HepG2 (cell line): ENCODE measurements around the gene KRTAP12-2. TPM values are rescaled to one million over a fixed set of nuclear protein-coding genes. Genes with fewer than 3 reads are reported as not detected.

ENCODE experiments used
- ATAC-seq: fragments of 200-7000 bp; cut with Tn5 transposase; 3 replicates; pipeline ENCODE4 v1.9.1; 2020; ENCODE audit warnings: mild to moderate bottlenecking, moderate library complexity
- BruUV-seq: library from RNA; stranded (reverse); fragments of 400-500 nt; replicated peaks from 2 replicates; lab custom pipeline; 2021; lab: Mats Ljungman, UMichigan
- CTCF ChIA-PET: fragments of 300-600 bp; formaldehyde crosslinking; extraction: SDS; loops from one replicate; lab custom pipeline; 2021; ENCODE audit warnings: low total read pairs, inconsistent platforms, low intra/inter-chr PET ratio; lab: Yijun Ruan, JAX
- POLR2A ChIA-PET: fragments of 350-600 bp; sonication (Branson Sonifier 250); formaldehyde crosslinking; loops from one replicate; lab custom pipeline; 2020; ENCODE audit warnings: antibody characterized with exemption, inconsistent platforms; lab: Yijun Ruan, JAX
- DNase-seq: peaks from one replicate; pipeline ENCODE4 v3.0.0-alpha.2; 2015; ENCODE audit warnings: low spot score
- FAIRE-seq: peaks from 3 replicates; lab custom pipeline; 2011; peaks lifted over from hg19 to GRCh38; lab: Jason Lieb, UNC
- H2AFZ ChIP-seq: one replicate; pipeline ENCODE4 v1.6.1; 2011; ENCODE audit warnings: low read length, inconsistent platforms
- H3K27ac ChIP-seq: fragments of 300-600 bp; 3 replicates; pipeline ENCODE4 v1.8.0; 2011; ENCODE audit warnings: mixed run types, mild to moderate bottlenecking, mixed read lengths, low read length, inconsistent platforms; ENCODE audit not compliant: insufficient read depth; ENCODE audit errors: extremely low read length
- H3K27me3 ChIP-seq, 2 experiments: fragments of 200-600 bp in 1 of 2; 2 replicates in 1 of 2; 3 replicates in 1 of 2; pipeline versions ENCODE4 v1.6.0 to v1.8.0; 2011; ENCODE audit warnings: low read length in 2 of 2, mild to moderate bottlenecking in 2 of 2, moderate library complexity in 2 of 2, inconsistent platforms in 1 of 2; ENCODE audit not compliant: insufficient read depth in 2 of 2, control insufficient read depth in 1 of 2
- H3K36me3 ChIP-seq, 2 experiments: fragments of 200-600 bp in 1 of 2; replicated peaks in 1 of 2; 2 replicates in 1 of 2; 3 replicates in 1 of 2; pipeline versions ENCODE4 v1.5.1 to v1.8.0; 2011; ENCODE audit warnings: low read length in 2 of 2, inconsistent platforms in 1 of 2; ENCODE audit not compliant: insufficient read depth in 2 of 2, control insufficient read depth in 1 of 2
- H3K4me1 ChIP-seq: 2 replicates; pipeline ENCODE4 v1.5.1; 2012; ENCODE audit warnings: low read length, inconsistent platforms; ENCODE audit not compliant: insufficient read depth
- H3K4me2 ChIP-seq: 2 replicates; pipeline ENCODE4 v1.6.0; 2011; ENCODE audit warnings: low read depth, low read length, inconsistent platforms
- H3K4me3 ChIP-seq, 3 experiments: fragments of 200-600 bp in 1 of 3; sonication (generic), shearing (Covaris generic) in 1 of 3; replicated peaks in 1 of 3; 2 replicates each; pipeline ENCODE4 v1.5.1; 2011 to 2016; ENCODE audit warnings: low read length in 3 of 3, inconsistent platforms in 2 of 3, low read depth in 2 of 3, mild to moderate bottlenecking in 2 of 3, control low read depth in 1 of 3, mixed read lengths in 1 of 3; ENCODE audit not compliant: insufficient read depth in 1 of 3
- H3K79me2 ChIP-seq: one replicate; pipeline ENCODE4 v1.6.1; 2011; ENCODE audit warnings: low read length, inconsistent platforms; ENCODE audit not compliant: insufficient read depth
- H3K9ac ChIP-seq: 2 replicates; pipeline ENCODE4 v1.6.0; 2011; ENCODE audit warnings: mild to moderate bottlenecking, low read depth, low read length, inconsistent platforms; ENCODE audit not compliant: insufficient read depth
- H3K9me3 ChIP-seq: 2 replicates; pipeline ENCODE4 v1.5.1; 2012; ENCODE audit warnings: mild to moderate bottlenecking, low read length
- H4K20me1 ChIP-seq: 2 replicates; pipeline ENCODE4 v1.6.0; 2011; ENCODE audit warnings: inconsistent platforms, mild to moderate bottlenecking, low read length, moderate library complexity; ENCODE audit not compliant: insufficient read depth
- CEBPB ChIP-seq: IDR thresholded peaks from 2 replicates; pipeline ENCODE4 v1.6.1; 2011; ENCODE audit warnings: low read depth, low read length, improper control_type of control experiment, borderline replicate concordance
- HES4 ChIP-seq: sonication (generic); formaldehyde crosslinking; IDR thresholded peaks from 2 replicates; pipeline ENCODE4 v1.9.0; 2021; ENCODE audit warnings: mild to moderate bottlenecking, missing genetic modification reagents, borderline replicate concordance
- MNT ChIP-seq: fragments of 450-650 bp; IDR thresholded peaks from 2 replicates; pipeline ENCODE4 v1.6.1; 2016
- REST ChIP-seq, 2 experiments: IDR thresholded peaks; 2 replicates each; pipeline ENCODE4 v1.6.1; 2011 to 2012; ENCODE audit warnings: low read length in 2 of 2, borderline replicate concordance in 1 of 2, low read depth in 1 of 2, mild to moderate bottlenecking in 1 of 2, moderate library complexity in 1 of 2
- SALL2 ChIP-seq: sonication (generic); formaldehyde crosslinking; IDR thresholded peaks from 2 replicates; pipeline ENCODE4 v1.8.1; 2023; ENCODE audit warnings: mild to moderate bottlenecking, missing genetic modification reagents, inconsistent platforms
- ZMAT5 ChIP-seq: sonication (generic); formaldehyde crosslinking; IDR thresholded peaks from 2 replicates; pipeline ENCODE4 v1.5.0; 2020; ENCODE audit warnings: mild to moderate bottlenecking, low read depth, missing genetic modification reagents, borderline replicate concordance
- ZNF136 ChIP-seq: sonication (generic); formaldehyde crosslinking; IDR thresholded peaks from 2 replicates; pipeline ENCODE4 v1.8.1; 2022; ENCODE audit warnings: low read depth, mild to moderate bottlenecking, moderate library complexity, missing genetic modification reagents
- ZNF83 ChIP-seq: sonication (generic); formaldehyde crosslinking; IDR thresholded peaks from 2 replicates; pipeline ENCODE4 v1.4.0; 2020; ENCODE audit warnings: missing genetic modification reagents, mild to moderate bottlenecking, borderline replicate concordance
- WGBS: methylation state at CpG from one replicate; pipeline ENCODE4 v1.1.6; 2017; ENCODE audit warnings: low lambda C conversion rate; 5-methylcytosine and 5-hydroxymethylcytosine counted together
- in situ Hi-C: cut with HindIII; loops from 2 replicates; pipeline ENCODE4 v1.10.0; 2017; ENCODE audit warnings: low pct_unique_long_range_greater_than_20kb; ENCODE audit not compliant: extremely low pct_ligation_motif_present
- intact Hi-C: fragments of 100-400 bp; cut with micrococcal nuclease; formaldehyde crosslinking; loops from one replicate; pipeline ENCODE4 v1.10.0; 2022; ENCODE audit not compliant: unreplicated experiment
- polyA plus RNA-seq, 8 experiments: library from polyadenylated mRNA; depleted of rRNA in 3 of 8; stranded (reverse) in 7 of 8; unstranded in 1 of 8; fragments of >200 nt; fragmentation: Illumina TruSeq in 4 of 8; extraction: Trizol in 4 of 8; gene quantifications; 2 replicates each; pipeline versions ENCODE4 v1.2.1 to v1.2.3, GENCODE V29; 2011 to 2016; ENCODE audit warnings: low read depth in 4 of 8, missing spikeins in 1 of 8, mixed read lengths in 1 of 8; ENCODE audit not compliant: insufficient read depth in 1 of 8
- total RNA-seq, 5 experiments: library from RNA; depleted of rRNA; stranded (reverse); fragments of >200 nt; fragmentation: Illumina TruSeq; extraction: Trizol; gene quantifications; 2 replicates each; pipeline ENCODE4 v1.2.3, GENCODE V29; 2016; ENCODE audit warnings: low read depth in 1 of 5

KRTAP12-2 gene
- total and polyA plus RNA-seq, 2 of the 13 experiments (the other 11 are each of a cell fraction or from before 2014, with no cell fraction given) = not detected

- TF ChIP-seq HES4 (CRISPR knock-in tag) (0 out of 2 replicates have a peak, but pooled peaks have one; percentile 2), ZNF136 (CRISPR knock-in tag) (no peak)
- TF ChIP-seq, all 625 proteins: peak for 1
- CTCF ChIA-PET = no interaction called here
These were observed 15.6 kb downstream of the KRTAP12-2 start for GRCh38 chr21:44650973-44651675.

GRCh38 chr21:44650265-44650972 lies 16.3 kb downstream of the KRTAP12-2 start:
- ATAC-seq = no peak
- 54% methylated on average over 14 of the region's 20 CpGs for WGBS
- POLR2A ChIA-PET = no interaction called here
- TF ChIP-seq CEBPB = peak; percentile 39; the same call in 1 of the 2 replicates
- TF ChIP-seq ZMAT5 (CRISPR knock-in tag) = no peak
- TF ChIP-seq HES4 (CRISPR knock-in tag) = 0 out of 2 replicates have a peak, but pooled peaks have one; percentile 29
- TF ChIP-seq ZNF83 = no peak
- peak; percentile 68 for TF ChIP-seq MNT
- no peak for TF ChIP-seq REST (IDR thresholded peaks at IDR 0.05; ENCODE audit: borderline replicate concordance in 1 of 2, low read depth in 1 of 2, low read length in 2 of 2)
- no peak for TF ChIP-seq SALL2 (CRISPR knock-in tag)

More at GRCh38 chr21:44650973-44651675, 15.6 kb downstream of the KRTAP12-2 start:
- Histone ChIP-seq H2AFZ (no peak overlapping the region), H3K9ac (no peak overlapping the region), H3K4me1 (no peaks in the 10 kb centered on the region), H3K27me3 (peaks cover 5 to 40% of the 10 kb centered on the region in 2 experiments; a peak in 4 of 5 replicates), H3K4me3 (no peak overlapping the region), H4K20me1 (no peaks in the 10 kb centered on the region), H3K27ac (no peak overlapping the region), H3K9me3 (peaks cover 1% of the 10 kb centered on the region; the same call in 1 of the 2 replicates), H3K79me2 (no peaks in the 10 kb centered on the region), H3K36me3 (no peaks in the 10 kb centered on the region), H3K4me2 (no peak overlapping the region)
- ATAC-seq (no peak), DNase-seq (no peak), FAIRE-seq (no peak)
- intact Hi-C loops (no loop called here), in situ Hi-C loops (no loop called here)
- no TSS peak for BruUV-seq
- POLR2A ChIA-PET = no interaction called here
- 43% methylated on average over 5 of the region's 12 CpGs for WGBS

More at GRCh38 chr21:44650265-44650972, 16.3 kb downstream of the KRTAP12-2 start:
- no peak overlapping the region for H3K27ac ChIP-seq
- no peak for FAIRE-seq
- peaks cover 5 to 40% of the 10 kb centered on the region in 2 experiments; a peak in 4 of 5 replicates for H3K27me3 ChIP-seq
- H3K4me3 ChIP-seq = no peak overlapping the region
- H3K4me1 ChIP-seq = no peaks in the 10 kb centered on the region
- in situ Hi-C loops = no loop called here
- no peaks in the 10 kb centered on the region for H3K79me2 ChIP-seq
- H3K9me3 ChIP-seq = peaks cover under 1% of the 10 kb centered on the region
- no peak for DNase-seq
- BruUV-seq = no TSS peak
- H2AFZ ChIP-seq = no peak overlapping the region
- H3K9ac ChIP-seq = no peak overlapping the region
- no peaks in the 10 kb centered on the region for H4K20me1 ChIP-seq
- no peaks in the 10 kb centered on the region for H3K36me3 ChIP-seq
- CTCF ChIA-PET = no interaction called here
- no peak overlapping the region for H3K4me2 ChIP-seq
- intact Hi-C loops = no loop called here
